Spleen (tissue), 11 donors: ENCODE data around the gene CLRN3. TPM values are rescaled to one million over a fixed set of nuclear protein-coding genes. Genes with fewer than 3 reads are reported as not detected.

ENCODE experiments used
- DNase-seq: peaks from one replicate; pipeline ENCODE4 v3.0.0-alpha.2; 2020
- H3K27ac ChIP-seq, 8 donors: fragments of 200-600 bp; sonication (generic) in 7 of 8; 1 replicate in 4 of 8; 2 replicates in 4 of 8; pipeline versions ENCODE4 v1.5.0 to v1.8.0; 2016 to 2021; ENCODE audit warnings: inconsistent platforms in 4 of 8, mild to moderate bottlenecking in 4 of 8, moderate library complexity in 1 of 8
- H3K27me3 ChIP-seq, 7 donors: fragments of 200-600 bp; sonication (generic) in 6 of 7; replicated peaks in 1 of 7; 1 replicate in 4 of 7; 2 replicates in 3 of 7; pipeline versions ENCODE4 v1.5.0 to v1.8.0; 2016 to 2021; ENCODE audit warnings: inconsistent platforms in 3 of 7, mild to moderate bottlenecking in 1 of 7
- H3K36me3 ChIP-seq, 6 donors: fragments of 200-600 bp; sonication (generic) in 5 of 6; 1 replicate in 4 of 6; 2 replicates in 2 of 6; pipeline versions ENCODE4 v1.5.0 to v1.8.0; 2016 to 2021; ENCODE audit warnings: inconsistent platforms in 2 of 6
- H3K4me1 ChIP-seq, 6 donors: fragments of 200-600 bp; sonication (generic) in 5 of 6; 1 replicate in 3 of 6; 2 replicates in 3 of 6; pipeline versions ENCODE4 v1.5.0 to v1.8.0; 2016 to 2021; ENCODE audit warnings: inconsistent platforms in 3 of 6
- H3K4me3 ChIP-seq, 8 donors: fragments of 200-600 bp; sonication (generic) in 7 of 8; 1 replicate in 4 of 8; 2 replicates in 4 of 8; pipeline versions ENCODE4 v1.5.0 to v1.8.0; 2016 to 2021; ENCODE audit warnings: inconsistent platforms in 4 of 8, mild to moderate bottlenecking in 4 of 8, moderate library complexity in 2 of 8
- H3K9me3 ChIP-seq, 8 donors: fragments of 200-600 bp; sonication (generic) in 7 of 8; 1 replicate in 4 of 8; 2 replicates in 4 of 8; pipeline versions ENCODE4 v1.5.0 to v1.8.0; 2016 to 2021; ENCODE audit warnings: inconsistent platforms in 4 of 8
- CTCF ChIP-seq, 11 experiments: fragments of 200-600 bp in 7 of 11; fragments of 450-650 bp in 4 of 11; sonication (generic) in 4 of 11; IDR thresholded peaks in 8 of 11; conservative IDR thresholded peaks in 3 of 11; 1 replicate in 7 of 11; 2 replicates in 4 of 11; pipeline versions ENCODE4 v1.4.0 to v1.8.0; 2016 to 2021; ENCODE audit warnings: antibody characterized with exemption in 11 of 11, inconsistent platforms in 4 of 11, mild to moderate bottlenecking in 1 of 11
- POLR2A ChIP-seq, 3 donors: fragments of 450-650 bp; IDR thresholded peaks; one replicate each; pipeline ENCODE4 v1.5.1; 2017; ENCODE audit warnings: antibody characterized with exemption in 3 of 3, mild to moderate bottlenecking in 1 of 3
- POLR2AphosphoS5 ChIP-seq, 3 donors: sonication (generic); formaldehyde crosslinking; IDR thresholded peaks; one replicate each; pipeline ENCODE4 v1.5.1; 2017; ENCODE audit warnings: antibody characterized with exemption in 3 of 3
- WGBS, 5 donors: extraction: QIAGEN DNeasy Blood & Tissue Kit in 3 of 5; methylation state at CpG; one replicate each; pipeline versions ENCODE4 v1.1.5 to v1.1.7; 2013 to 2018; 5-methylcytosine and 5-hydroxymethylcytosine counted together
- intact Hi-C: fragments of 100-400 bp; cut with DNase I; formaldehyde crosslinking; loops from one replicate; pipeline ENCODE4 v1.15.0; 2023; ENCODE audit warnings: low total_unique reads
- polyA plus RNA-seq, 3 donors: library from polyadenylated mRNA; stranded (reverse); fragments of 200-250 nt; gene quantifications; one replicate each; pipeline ENCODE4 v1.2.1, GENCODE V29; 2013
- total RNA-seq, 7 donors: library from RNA; depleted of rRNA in 3 of 7; stranded (reverse); fragments of >200 nt in 3 of 7; fragmentation: NEBNext Ultra II Directional in 4 of 7; extraction: Animal tissue kit (Norgen Biotek cat#: 25700) in 4 of 7; gene quantifications; one replicate each; pipeline versions ENCODE4 v1.1.0 to v1.2.1, GENCODE V29; 2016 to 2021
- donor health status: healthy with polysubstance abuse.
- donor health status: DM: no; HTN: no; CAD: no; lungs with moderate emphysema.
- donor health status: DM: no; HTN: no; CAD: no.
- donor health status: Bipolar disorder and iron deficiency.
- donor health status: healthy.
- donor health status: DM: no; HTN: no; CAD: no.
- donor health status: DM: yes; HTN: yes; CAD: no.

Gene CLRN3
- total and polyA plus RNA-seq, 10 donors, result 0.22 to 0.43 TPM; not detected in 8

GRCh38 chr10:127833804-127834203, 58.9 kb downstream of the CLRN3 start:
- Histone ChIP-seq H3K4me3 (no peak overlapping the region), H3K36me3 (no peaks in the 10 kb centered on the region), H3K4me1 (no peaks in the 10 kb centered on the region), H3K27me3 (peaks cover 0 to 34% (median 0%) of the 10 kb centered on the region in 7 donors), H3K27ac (no peak overlapping the region), H3K9me3 (peaks cover 0 to 3% (median 0%) of the 10 kb centered on the region in 8 donors)
- no peak for TF ChIP-seq POLR2A (IDR thresholded peaks at IDR 0.05)
- no peak for DNase-seq
- 80 to 95% (median 92%) methylated on average over 7 of the region's 7 CpGs for WGBS, 5 donors
- intact Hi-C loops, result no loop called here

DNA sequence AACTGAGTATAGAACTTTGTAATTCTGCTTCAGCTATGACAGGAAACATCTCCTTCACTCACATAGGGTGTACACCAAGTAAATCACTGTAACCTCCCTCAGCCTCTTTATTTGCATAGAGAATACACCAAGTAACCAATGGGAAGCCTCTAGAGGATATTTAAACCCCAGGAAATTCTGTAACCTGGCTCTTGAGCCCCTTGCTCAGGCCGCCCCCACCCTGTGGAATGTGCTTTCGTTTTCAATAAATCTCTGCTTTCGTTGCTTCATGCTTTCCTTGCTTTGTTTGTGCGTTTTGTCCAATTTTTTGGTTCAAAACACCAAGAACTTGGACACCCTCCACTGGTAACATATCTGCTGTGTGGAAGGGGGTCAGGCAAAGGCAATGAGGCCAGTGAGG, 60.2 kb downstream of the CLRN3 start:
- DNase-seq, result no peak
- Histone ChIP-seq H3K9me3 (no peaks in the 10 kb centered on the region), H3K4me1 (no peaks in the 10 kb centered on the region), H3K27me3 (peaks cover 0 to 34% (median 0%) of the 10 kb centered on the region in 7 donors), H3K27ac (no peak overlapping the region), H3K36me3 (no peaks in the 10 kb centered on the region), H3K4me3 (no peak overlapping the region)
- TF ChIP-seq POLR2AphosphoS5 (IDR thresholded peaks at IDR 0.05), result no peak
- no peak for TF ChIP-seq CTCF (IDR thresholded peaks at IDR 0.05 in 8 of 11, conservative IDR thresholded peaks at IDR 0.05 in 3 of 11)
- no peak for TF ChIP-seq POLR2A (IDR thresholded peaks at IDR 0.05)
- intact Hi-C loops, result no loop called here
- 69 to 73% (median 70%) methylated on average over 4 of the region's 4 CpGs for WGBS, 5 donors

DNA sequence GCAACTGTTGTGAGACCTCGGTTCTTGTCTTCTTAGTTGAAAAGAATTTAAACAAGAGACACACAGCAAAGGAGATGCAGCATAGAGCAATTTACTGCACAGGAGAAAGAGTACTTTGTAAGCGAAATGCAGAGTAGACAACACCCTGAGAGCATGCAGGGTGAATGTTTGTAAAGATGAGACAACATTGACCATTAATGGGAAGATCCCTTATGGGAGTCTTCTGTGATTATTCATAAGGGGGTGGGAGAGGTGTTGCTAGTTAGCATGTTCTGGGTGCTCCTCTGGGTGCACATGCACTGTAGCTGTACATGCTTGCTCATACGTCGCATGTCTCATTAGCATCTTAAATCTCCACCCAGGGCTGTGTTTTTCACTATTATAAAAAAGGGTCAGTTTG, 62.3 kb downstream of the CLRN3 start:
- no peak overlapping the region for H3K27ac ChIP-seq
- no peaks in the 10 kb centered on the region for H3K36me3 ChIP-seq
- intact Hi-C loops, result no loop called here
- TF ChIP-seq POLR2AphosphoS5 (IDR thresholded peaks at IDR 0.05) (no peak), CTCF (IDR thresholded peaks at IDR 0.05 in 8 of 11, conservative IDR thresholded peaks at IDR 0.05 in 3 of 11) (no peak), POLR2A (IDR thresholded peaks at IDR 0.05) (no peak)
- 86 to 93% (median 87%) methylated on average over 4 of the region's 4 CpGs for WGBS, 5 donors
- H3K9me3 ChIP-seq, result no peaks in the 10 kb centered on the region
- peaks cover 0 to 34% (median 0%) of the 10 kb centered on the region in 7 donors for H3K27me3 ChIP-seq
- no peak overlapping the region for H3K4me3 ChIP-seq
- no peaks in the 10 kb centered on the region for H3K4me1 ChIP-seq
- DNase-seq, result no peak

Other genes starting within 250 kb of the CLRN3 start
- gene FOXI2, start 155.8 kb downstream of the CLRN3 start, total RNA-seq, result 1 to 10 TPM in 3 of 7 donors, under 1 TPM in 3, not detected in 1; 0.20 to 1.7 (median 0.91) TPM
- gene FOXI2, start 155.8 kb downstream of the CLRN3 start, polyA plus RNA-seq, result under 1 TPM; 0.05 to 0.29 (median 0.11) TPM
- 100 to 1,000 TPM in 2 of 7 donors, 10 to 100 TPM in 5; 63.7 to 133 (median 82.9) TPM for gene PTPRE, start 14.2 kb upstream of the CLRN3 start, total RNA-seq
- gene PTPRE, start 14.2 kb upstream of the CLRN3 start, polyA plus RNA-seq, result 10 to 100 TPM in 1 of 3 donors, 1 to 10 TPM in 2; 6.2 to 10.9 (median 8.4) TPM
- gene MKI67, start 233.5 kb upstream of the CLRN3 start, total RNA-seq, result 10 to 100 TPM in 4 of 7 donors, 1 to 10 TPM in 3; 6.2 to 21.6 (median 13.4) TPM
- 1 to 10 TPM in 2 of 3 donors, under 1 TPM in 1; 0.61 to 3.6 (median 1.7) TPM for gene MKI67, start 233.5 kb upstream of the CLRN3 start, polyA plus RNA-seq